H1 (cell line): Measurements from ENCODE around the gene STAMBPL1. TPM values are rescaled to one million over a fixed set of nuclear protein-coding genes. Genes with fewer than 3 reads are reported as not detected.

ENCODE experiments used
- CTCF ChIA-PET: fragments of 300-600 bp; sonication (Branson Sonifier 250); formaldehyde crosslinking; loops from one replicate; lab custom pipeline; 2021; ENCODE audit not compliant: partially characterized antibody; lab: Charles Lee
- POLR2A ChIA-PET: fragments of 300-600 bp; sonication (Branson Sonifier 250); formaldehyde crosslinking; loops from one replicate; lab custom pipeline; 2021; ENCODE audit warnings: inconsistent platforms; ENCODE audit not compliant: partially characterized antibody; lab: Charles Lee
- DNase-seq, 2 experiments: peaks; one replicate each; pipeline versions ENCODE4 v3.0.0 to v3.0.0-alpha.2; 2010 to 2022; ENCODE audit warnings: low spot score in 2 of 2, low read depth in 1 of 2, mixed read lengths in 1 of 2
- FAIRE-seq: peaks from 2 replicates; lab custom pipeline; 2011; peaks lifted over from hg19 to GRCh38; lab: Jason Lieb, UNC
- H2AFZ ChIP-seq: 2 replicates; pipeline ENCODE4 v1.8.1; 2012; ENCODE audit warnings: low read length, inconsistent platforms
- H2AK5ac ChIP-seq: 2 replicates; pipeline ENCODE4 v1.6.1; 2013; ENCODE audit warnings: low read depth, low read length
- H2BK120ac ChIP-seq: replicated peaks from 2 replicates; pipeline ENCODE3; 2013; ENCODE audit warnings: low read depth, low read length, inconsistent platforms
- H2BK12ac ChIP-seq: 2 replicates; pipeline ENCODE4 v1.6.1; 2013; ENCODE audit warnings: low read depth, low read length
- H2BK15ac ChIP-seq: 2 replicates; pipeline ENCODE4 v1.6.1; 2013; ENCODE audit warnings: low read length
- H2BK20ac ChIP-seq: 2 replicates; pipeline ENCODE4 v1.6.1; 2013; ENCODE audit warnings: low read length
- H2BK5ac ChIP-seq: 2 replicates; pipeline ENCODE4 v1.6.1; 2013; ENCODE audit warnings: low read depth, low read length
- H3K14ac ChIP-seq: 2 replicates; pipeline ENCODE4 v1.6.1; 2013; ENCODE audit warnings: inconsistent platforms; ENCODE audit not compliant: insufficient read length
- H3K18ac ChIP-seq: 2 replicates; pipeline ENCODE4 v1.6.1; 2013; ENCODE audit warnings: low read length; ENCODE audit errors: extremely low read depth
- H3K23ac ChIP-seq: 2 replicates; pipeline ENCODE4 v1.6.1; 2013; ENCODE audit warnings: inconsistent platforms; ENCODE audit not compliant: insufficient read length
- H3K23me2 ChIP-seq: 2 replicates; pipeline ENCODE4 v1.6.1; 2013; ENCODE audit warnings: low read depth, low read length
- H3K27ac ChIP-seq: 2 replicates; pipeline ENCODE4 v1.6.1; 2011; ENCODE audit warnings: low read depth, low read length, inconsistent platforms
- H3K27me3 ChIP-seq, 4 experiments: replicated peaks in 1 of 4; 1 replicate in 1 of 4; 2 replicates in 3 of 4; pipeline versions ENCODE4 v1.6.1 to v1.8.1; 2011 to 2013; ENCODE audit warnings: low read length in 3 of 4, mild to moderate bottlenecking in 3 of 4, inconsistent platforms in 2 of 4, mixed read lengths in 2 of 4, moderate library complexity in 1 of 4; ENCODE audit not compliant: control insufficient read depth in 3 of 4, insufficient read depth in 3 of 4; ENCODE audit errors: extremely low read depth in 1 of 4
- H3K36me3 ChIP-seq, 4 experiments: 2 replicates each; pipeline versions ENCODE4 v1.6.1 to v1.8.1; 2011 to 2013; ENCODE audit warnings: mild to moderate bottlenecking in 4 of 4, low read length in 3 of 4, moderate library complexity in 2 of 4, control low read depth in 1 of 4, inconsistent platforms in 1 of 4; ENCODE audit not compliant: insufficient read depth in 4 of 4, control insufficient read depth in 2 of 4
- H3K4ac ChIP-seq: replicated peaks from 2 replicates; pipeline ENCODE3; 2013; ENCODE audit warnings: low read length, low read depth, mixed read lengths, inconsistent platforms; ENCODE audit not compliant: insufficient read length
- H3K4me1 ChIP-seq, 4 experiments: replicated peaks in 1 of 4; 1 replicate in 1 of 4; 2 replicates in 3 of 4; pipeline versions ENCODE4 v1.6.1 to v1.8.1; 2011 to 2013; ENCODE audit warnings: low read length in 3 of 4, inconsistent platforms in 2 of 4, mixed read lengths in 1 of 4; ENCODE audit not compliant: insufficient read depth in 4 of 4, control insufficient read depth in 3 of 4
- H3K4me2 ChIP-seq, 2 experiments: 2 replicates each; pipeline versions ENCODE4 v1.6.1 to v1.8.1; 2011 to 2013; ENCODE audit warnings: low read depth in 2 of 2, low read length in 2 of 2, control low read depth in 1 of 2, inconsistent platforms in 1 of 2, mild to moderate bottlenecking in 1 of 2; ENCODE audit not compliant: insufficient read depth in 1 of 2
- H3K4me3 ChIP-seq, 4 experiments: fragments of 200-600, 300-600 bp in 1 of 4; sonication (generic), shearing (Covaris generic), sonication (Bioruptor Twin) in 1 of 4; 2 replicates each; pipeline versions ENCODE4 v1.5.1 to v1.8.1; 2011 to 2016; ENCODE audit warnings: low read length in 4 of 4, low read depth in 3 of 4, control low read depth in 2 of 4, inconsistent platforms in 2 of 4, mild to moderate bottlenecking in 2 of 4, mixed read lengths in 1 of 4, moderate library complexity in 1 of 4; ENCODE audit not compliant: insufficient read depth in 2 of 4; ENCODE audit errors: extremely low read depth in 1 of 4
- H3K56ac ChIP-seq: replicated peaks from 2 replicates; pipeline ENCODE3; 2013; ENCODE audit warnings: low read depth, mild to moderate bottlenecking, mixed read lengths, low read length, inconsistent platforms; ENCODE audit not compliant: insufficient read length
- H3K79me1 ChIP-seq: 2 replicates; pipeline ENCODE4 v1.6.1; 2013; ENCODE audit warnings: low read depth, low read length, control low read depth
- H3K79me2 ChIP-seq, 2 experiments: 2 replicates each; pipeline versions ENCODE4 v1.6.1 to v1.8.1; 2012 to 2013; ENCODE audit warnings: low read length in 2 of 2, mild to moderate bottlenecking in 2 of 2, inconsistent platforms in 1 of 2; ENCODE audit not compliant: insufficient read depth in 2 of 2, control insufficient read depth in 1 of 2
- H3K9ac ChIP-seq, 4 experiments: replicated peaks in 1 of 4; 1 replicate in 1 of 4; 2 replicates in 3 of 4; pipeline versions ENCODE4 v1.6.1 to v1.8.1; 2011 to 2013; ENCODE audit warnings: low read depth in 3 of 4, low read length in 3 of 4, control low read depth in 2 of 4, mild to moderate bottlenecking in 2 of 4, moderate library complexity in 2 of 4, inconsistent platforms in 1 of 4; ENCODE audit errors: extremely low read depth in 1 of 4
- H3K9me3 ChIP-seq, 2 experiments: 2 replicates each; pipeline versions ENCODE4 v1.6.1 to v1.8.1; 2012 to 2013; ENCODE audit warnings: mild to moderate bottlenecking in 2 of 2, moderate library complexity in 2 of 2, control low read depth in 1 of 2, inconsistent platforms in 1 of 2, low read depth in 1 of 2, low read length in 1 of 2, mixed read lengths in 1 of 2; ENCODE audit not compliant: insufficient read depth in 2 of 2
- H4K20me1 ChIP-seq, 2 experiments: replicated peaks in 1 of 2; 2 replicates each; pipeline versions ENCODE3 to v1.8.1; 2011 to 2013; ENCODE audit warnings: inconsistent platforms in 2 of 2, low read length in 2 of 2, mild to moderate bottlenecking in 1 of 2; ENCODE audit not compliant: insufficient read depth in 2 of 2, control insufficient read depth in 1 of 2
- H4K5ac ChIP-seq: 2 replicates; pipeline ENCODE4 v1.6.1; 2013; ENCODE audit warnings: low read length, low read depth, mixed read lengths, inconsistent platforms; ENCODE audit not compliant: insufficient read length
- H4K8ac ChIP-seq: 2 replicates; pipeline ENCODE4 v1.8.0; 2013; ENCODE audit warnings: mild to moderate bottlenecking, moderate library complexity, low read length, inconsistent platforms; ENCODE audit not compliant: insufficient read depth; ENCODE audit errors: extremely low read depth
- H4K91ac ChIP-seq: replicated peaks from 2 replicates; pipeline ENCODE3; 2013; ENCODE audit warnings: low read length, mixed read lengths, inconsistent platforms; ENCODE audit not compliant: insufficient read length
- CBX8 ChIP-seq: fragments of 300-800, 300-1000 bp; sonication (generic); IDR thresholded peaks from 2 replicates; pipeline ENCODE4 v1.7.1; 2016; ENCODE audit warnings: low read depth, low read length, borderline replicate concordance
- CHD1 ChIP-seq: IDR thresholded peaks from 2 replicates; pipeline ENCODE4 v1.6.1; 2012; ENCODE audit warnings: low read depth, low read length, improper control_type of control experiment
- CREB1 ChIP-seq: IDR thresholded peaks from 2 replicates; pipeline ENCODE4 v1.6.1; 2012; ENCODE audit warnings: inconsistent platforms
- CTBP2 ChIP-seq: IDR thresholded peaks from 2 replicates; pipeline ENCODE4 v1.7.0; 2011; ENCODE audit warnings: borderline replicate concordance, mild to moderate bottlenecking, moderate library complexity, mixed read lengths, low read length; ENCODE audit not compliant: insufficient read depth, insufficient read length
- GABPA ChIP-seq: IDR thresholded peaks from 2 replicates; pipeline ENCODE4 v1.6.1; 2011; ENCODE audit warnings: mild to moderate bottlenecking, low read length, moderate library complexity, borderline replicate concordance; ENCODE audit not compliant: insufficient read depth
- KDM5A ChIP-seq: fragments of 200-600 bp; IDR thresholded peaks from 2 replicates; pipeline ENCODE4 v1.7.1; 2012; ENCODE audit warnings: mild to moderate bottlenecking, low read length, inconsistent platforms, mixed read lengths
- MAX ChIP-seq: IDR thresholded peaks from 2 replicates; pipeline ENCODE4 v1.6.1; 2012; ENCODE audit warnings: inconsistent platforms
- RBBP5 ChIP-seq: IDR thresholded peaks from 2 replicates; pipeline ENCODE4 v1.7.1; 2012; ENCODE audit warnings: low read depth, mild to moderate bottlenecking, inconsistent platforms, low read length, moderate library complexity, borderline replicate concordance
- RNF2 ChIP-seq: fragments of 200-900, 300-1000 bp; sonication (generic); IDR thresholded peaks from 2 replicates; pipeline ENCODE4 v1.7.1; 2016; ENCODE audit warnings: borderline replicate concordance, low read depth, mild to moderate bottlenecking, antibody characterized with exemption, low read length; ENCODE audit not compliant: poor library complexity, severe bottlenecking; ENCODE audit errors: missing control alignments
- SAP30 ChIP-seq: fragments of 300-600 bp; sonication (generic); IDR thresholded peaks from 2 replicates; pipeline ENCODE4 v1.7.1; 2012; ENCODE audit warnings: low read length, moderate library complexity, mild to moderate bottlenecking, inconsistent platforms; ENCODE audit not compliant: insufficient read depth, insufficient replicate concordance
- SIN3A ChIP-seq, 2 experiments: IDR thresholded peaks in 1 of 2; conservative IDR thresholded peaks in 1 of 2; 2 replicates each; pipeline ENCODE4 v1.6.1; 2011 to 2012; ENCODE audit warnings: low read length in 2 of 2, improper control_type of control experiment in 1 of 2, low read depth in 1 of 2, mild to moderate bottlenecking in 1 of 2
- SIRT6 ChIP-seq: IDR thresholded peaks from one replicate; pipeline ENCODE4 v1.7.1; 2012; ENCODE audit warnings: low read length, inconsistent platforms
- SP1 ChIP-seq: IDR thresholded peaks from 2 replicates; pipeline ENCODE4 v1.6.1; 2011; ENCODE audit warnings: low read depth, low read length
- ZNF274 ChIP-seq: IDR thresholded peaks from 2 replicates; pipeline ENCODE4 v1.7.0; 2012; ENCODE audit warnings: low read length, borderline replicate concordance; ENCODE audit errors: extremely low read depth
- WGBS, 2 experiments: shearing (Covaris generic) in 1 of 2; methylation state at CpG; one replicate each; pipeline versions ENCODE4 v1.1.6 to v1.1.7; 2013 to 2015; ENCODE audit warnings: low lambda C conversion rate in 2 of 2, mixed read lengths in 2 of 2, inconsistent platforms in 1 of 2, low coverage in 1 of 2, missing lambda C conversion rate in 1 of 2; ENCODE audit not compliant: insufficient replicate concordance in 2 of 2, insufficient coverage in 1 of 2, insufficient read length in 1 of 2; ENCODE audit errors: extremely low coverage in 1 of 2, missing lambda C conversion rate in 1 of 2; 5-methylcytosine and 5-hydroxymethylcytosine counted together
- polyA plus RNA-seq, 7 experiments: library from polyadenylated mRNA; depleted of rRNA in 3 of 7; stranded (reverse) in 5 of 7; unstranded in 2 of 7; fragments of >200 nt in 5 of 7; fragments of 200-250 nt in 2 of 7; gene quantifications; 1 replicate in 5 of 7; 2 replicates in 1 of 7; 4 replicates in 1 of 7; pipeline versions ENCODE4 v1.2.1 to v1.2.3, GENCODE V29; 2011 to 2013; ENCODE audit warnings: missing spikeins in 2 of 7, mixed read lengths in 2 of 7
- total RNA-seq: library from RNA; stranded (reverse); fragmentation: NEBNext Ultra II Directional; extraction: Animal tissue kit (Norgen Biotek cat#: 25700); gene quantifications from 2 replicates; pipeline ENCODE4 v1.2.1, GENCODE V29; 2021

STAMBPL1 gene
- total and polyA plus RNA-seq, 2 of the 8 experiments (the other 6 are each of a cell fraction or from before 2014, with no cell fraction given) = 5.5 TPM

GRCh38 chr10:88850712-88851111 is 29.3 kb upstream of the STAMBPL1 start:
- H3K9me3 ChIP-seq = no peaks in the 10 kb centered on the region
- DNase-seq = no peak
- H4K91ac ChIP-seq = no peak overlapping the region
- H3K79me2 ChIP-seq = no peaks in the 10 kb centered on the region
- WGBS, 2 experiments = 78% methylated on average over 1 of the region's 1 CpG; no CpG with 5 or more reads in 1 of the 2 experiments
- peaks cover 0 to 3% (median 0%) of the 10 kb centered on the region in 4 experiments; a peak in 3 of 7 replicates for H3K4me1 ChIP-seq
- no peak for FAIRE-seq
- no peak overlapping the region for H3K4ac ChIP-seq
- no peak overlapping the region for H2BK120ac ChIP-seq
- no peak overlapping the region for H4K8ac ChIP-seq
- H3K4me3 ChIP-seq = no peak overlapping the region
- no peak overlapping the region for H2AFZ ChIP-seq
- H3K14ac ChIP-seq = no peak overlapping the region
- H2BK12ac ChIP-seq = no peak overlapping the region
- H3K27ac ChIP-seq = no peak overlapping the region
- peaks cover 0 to 1% (median 0%) of the 10 kb centered on the region in 4 experiments; a peak in 1 of 7 replicates for H3K27me3 ChIP-seq
- POLR2A ChIA-PET = no interaction called here
- H4K5ac ChIP-seq = no peak overlapping the region
- H3K23me2 ChIP-seq = no peaks in the 10 kb centered on the region
- no peaks in the 10 kb centered on the region for H3K36me3 ChIP-seq
- H2BK15ac ChIP-seq = no peak overlapping the region
- CTCF ChIA-PET = interaction anchor here (1.0 to 2.1 kb wide), 3 partner anchors 11 to 42 kb away, joined by 3 to 6 read pairs (median 5); no protein-coding TSS in a partner anchor
- no peak overlapping the region for H3K18ac ChIP-seq
- no peak overlapping the region for H3K4me2 ChIP-seq
- no peak overlapping the region for H2BK20ac ChIP-seq
- H3K56ac ChIP-seq = no peak overlapping the region
- H4K20me1 ChIP-seq = no peaks in the 10 kb centered on the region
- H2BK5ac ChIP-seq = no peak overlapping the region
- H3K9ac ChIP-seq = no peak overlapping the region
- H3K79me1 ChIP-seq = no peaks in the 10 kb centered on the region
- H3K23ac ChIP-seq = no peak overlapping the region
- no peak overlapping the region for H2AK5ac ChIP-seq
- TF ChIP-seq KDM5A (no peak), ZNF274 (no peak), SAP30 (no peak), SIN3A (conservative IDR thresholded peaks at IDR 0.05 in 1 of 2, IDR thresholded peaks at IDR 0.05 in 1 of 2; ENCODE audit: low read depth in 1 of 2, low read length in 2 of 2) (no peak), SP1 (no peak), CTBP2 (no peak), CHD1 (no peak), GABPA (no peak), SIRT6 (no peak), MAX (no peak), RNF2 (no peak), CBX8 (no peak), RBBP5 (no peak), CREB1 (no peak)
